NCI-H1105 (cell line): ENCODE results near the gene LST1.

ENCODE experiments used
- DNase-seq: peaks from one replicate; lab custom pipeline; 2025; lab: John Stamatoyannopoulos, UW

LST1 gene

DNA sequence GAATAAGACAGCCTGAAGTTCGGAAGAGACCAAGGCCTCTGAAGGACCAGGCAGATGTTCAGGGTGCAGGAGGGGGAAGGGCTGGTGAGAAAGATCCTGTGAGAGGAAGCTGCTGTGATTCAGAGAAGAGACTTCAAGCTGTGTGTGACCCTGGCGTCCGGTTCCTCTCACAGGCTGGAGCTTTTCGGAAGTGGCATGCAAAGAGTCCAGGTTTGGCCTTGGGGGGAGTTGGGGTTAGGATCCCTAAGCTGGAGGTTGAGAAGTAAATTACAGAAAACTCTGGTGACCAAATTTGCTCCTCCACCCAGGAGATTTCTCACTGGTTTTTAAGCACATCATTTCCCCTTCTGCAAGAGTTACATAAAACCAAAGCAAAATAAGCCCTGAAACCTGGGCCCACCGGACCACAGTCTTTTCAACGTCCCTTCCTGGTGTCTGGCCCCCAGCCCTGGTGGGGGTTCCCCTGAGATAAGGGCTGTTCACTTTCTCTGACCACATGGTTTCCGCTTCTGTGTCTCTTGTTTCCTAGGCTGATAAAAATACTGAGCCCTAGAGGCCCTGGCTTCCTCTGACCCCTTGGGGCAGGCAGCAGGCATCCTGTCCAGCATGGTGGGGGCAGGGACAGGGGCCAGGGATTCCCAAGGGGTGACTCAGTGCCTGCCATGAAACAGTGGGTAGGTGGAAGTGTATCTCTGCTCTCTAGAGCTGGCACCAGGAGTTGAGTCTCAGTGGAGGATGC, 25.9 kb upstream of the LST1 start:
- no peak for DNase-seq

DNA sequence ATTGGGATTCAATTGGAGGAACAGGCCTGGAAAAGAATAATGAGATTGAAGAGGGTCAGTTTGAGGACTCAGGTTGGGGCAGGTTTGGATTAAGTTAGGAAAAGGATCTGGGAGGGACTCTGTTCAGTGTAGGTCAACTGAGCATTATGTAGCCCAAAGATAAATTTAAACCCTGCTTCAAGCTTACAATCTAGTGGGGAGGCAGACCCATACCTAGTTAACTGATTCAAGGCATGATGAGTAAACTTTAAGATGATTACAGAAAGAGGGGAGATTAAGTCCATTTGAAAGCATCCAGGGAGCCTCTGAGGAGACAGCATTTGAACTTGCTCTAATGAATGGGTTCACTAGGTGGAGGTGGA, 25.4 kb upstream of the LST1 start:
- DNase-seq: no peak

DNA sequence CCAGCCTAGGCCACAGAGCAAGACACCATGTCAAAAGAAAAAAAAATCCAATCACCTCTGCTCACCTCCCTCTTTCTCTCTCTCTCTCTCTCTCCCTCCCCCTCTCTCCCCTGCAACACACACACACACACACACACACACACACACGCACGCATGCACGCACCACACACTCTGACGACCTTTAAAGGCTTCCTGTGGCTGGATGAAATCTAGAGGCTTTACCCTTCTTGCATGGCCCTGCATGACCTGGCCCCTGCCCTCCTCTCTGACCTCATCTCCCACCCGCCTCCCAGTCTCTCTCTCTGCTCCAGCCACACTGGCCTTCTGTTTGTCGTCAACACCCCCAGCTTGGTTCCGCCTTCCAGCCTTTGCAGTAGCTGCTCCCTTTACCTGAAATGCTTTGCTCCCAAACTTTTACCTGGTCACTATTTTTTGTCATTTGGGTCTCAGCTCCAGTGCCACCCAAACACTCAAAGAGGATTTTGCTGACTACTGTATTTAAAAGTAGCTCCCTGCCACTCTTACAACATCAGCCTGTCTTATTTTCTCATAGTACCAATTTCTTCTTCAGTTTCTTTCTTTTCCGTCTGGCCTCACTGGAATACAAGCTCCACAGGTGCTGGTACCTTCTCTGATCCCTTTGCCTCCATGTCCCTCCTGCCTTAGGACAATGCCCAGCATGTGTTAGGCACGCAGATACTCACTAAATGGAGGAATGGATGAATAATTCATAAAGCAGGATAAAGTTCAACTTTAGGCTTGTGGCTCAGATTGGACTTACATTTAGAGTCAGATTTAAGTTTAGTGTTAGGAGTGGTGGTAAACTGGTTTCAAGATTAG, 18.3 kb upstream of the LST1 start:
- no peak for DNase-seq

DNA sequence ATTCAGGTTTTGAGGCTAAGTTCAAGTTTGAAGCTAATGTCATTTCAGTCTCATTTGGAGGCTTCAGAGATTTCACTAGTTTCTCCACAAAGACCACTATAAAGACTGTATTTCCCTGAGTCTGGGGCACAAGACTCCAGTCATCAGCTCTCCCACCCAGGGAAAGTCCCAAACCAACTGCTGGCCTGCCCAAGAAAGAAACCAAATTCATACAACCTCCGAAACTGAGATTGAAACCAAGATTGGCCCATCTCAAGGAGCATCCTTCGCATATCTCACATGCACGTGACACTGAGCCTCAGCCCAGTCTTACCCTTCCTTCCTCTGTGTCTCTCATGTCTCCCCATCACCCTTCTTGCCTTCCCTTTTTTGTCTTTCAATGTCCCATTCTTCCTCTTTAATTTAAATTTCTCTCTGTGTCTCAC, 17.5 kb upstream of the LST1 start:
- DNase-seq: no peak

DNA sequence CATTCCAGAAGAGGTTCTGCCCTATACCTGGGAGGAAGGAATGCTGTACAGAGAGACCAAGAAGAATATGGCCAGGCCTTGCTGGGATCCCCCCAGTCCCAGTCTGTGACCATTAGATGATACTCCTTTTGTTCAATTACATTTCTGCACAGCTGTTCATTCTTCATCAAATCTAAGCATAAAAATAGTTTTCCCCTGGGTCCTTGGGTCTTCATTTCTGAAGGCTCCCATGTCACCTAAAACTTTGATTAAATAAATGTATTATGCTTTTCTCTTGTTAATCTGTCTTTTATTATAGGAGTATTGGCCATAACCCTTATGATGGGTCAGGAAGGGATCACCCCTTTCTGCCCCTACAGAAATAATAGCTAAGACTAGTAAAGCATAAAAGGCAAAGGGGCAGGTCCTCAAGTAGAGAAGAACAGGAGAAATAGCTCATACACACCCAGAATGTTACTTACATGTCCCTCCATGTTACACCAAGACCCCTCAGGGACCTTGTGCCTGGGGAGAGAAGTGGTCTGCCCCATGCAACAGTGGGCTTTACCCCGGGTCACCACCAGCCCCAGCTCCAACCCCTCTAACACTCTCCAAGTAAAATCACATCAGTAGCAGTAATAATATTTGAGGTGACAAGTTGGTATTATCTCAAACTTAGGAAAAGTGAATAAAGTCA, 16.1 kb upstream of the LST1 start:
- DNase-seq: no peak

DNA sequence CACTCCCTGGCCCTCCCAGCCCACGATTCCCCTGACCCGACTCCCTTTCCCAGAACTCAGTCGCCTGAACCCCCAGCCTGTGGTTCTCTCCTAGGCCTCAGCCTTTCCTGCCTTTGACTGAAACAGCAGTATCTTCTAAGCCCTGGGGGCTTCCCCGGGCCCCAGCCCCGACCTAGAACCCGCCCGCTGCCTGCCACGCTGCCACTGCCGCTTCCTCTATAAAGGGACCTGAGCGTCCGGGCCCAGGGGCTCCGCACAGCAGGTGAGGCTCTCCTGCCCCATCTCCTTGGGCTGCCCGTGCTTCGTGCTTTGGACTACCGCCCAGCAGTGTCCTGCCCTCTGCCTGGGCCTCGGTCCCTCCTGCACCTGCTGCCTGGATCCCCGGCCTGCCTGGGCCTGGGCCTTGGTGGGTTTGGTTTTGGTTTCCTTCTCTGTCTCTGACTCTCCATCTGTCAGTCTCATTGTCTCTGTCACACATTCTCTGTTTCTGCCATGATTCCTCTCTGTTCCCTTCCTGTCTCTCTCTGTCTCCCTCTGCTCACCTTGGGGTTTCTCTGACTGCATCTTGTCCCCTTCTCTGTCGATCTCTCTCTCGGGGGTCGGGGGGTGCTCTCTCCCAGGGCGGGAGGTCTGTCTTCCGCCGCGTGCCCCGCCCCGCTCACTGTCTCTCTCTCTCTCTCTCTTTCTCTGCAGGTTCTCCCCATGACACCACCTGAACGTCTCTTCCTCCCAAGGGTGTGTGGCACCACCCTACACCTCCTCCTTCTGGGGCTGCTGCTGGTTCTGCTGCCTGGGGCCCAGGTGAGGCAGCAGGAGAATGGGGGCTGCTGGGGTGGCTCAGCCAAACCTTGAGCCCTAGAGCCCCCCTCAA, 13.8 kb upstream of the LST1 start, which contains the start of gene LTA:
TSS of gene LTA (plus strand) at position 249 of the 871 bp plus-strand sequence. CDS start at position 703, 454 bp downstream.
- DNase-seq: no peak

DNA sequence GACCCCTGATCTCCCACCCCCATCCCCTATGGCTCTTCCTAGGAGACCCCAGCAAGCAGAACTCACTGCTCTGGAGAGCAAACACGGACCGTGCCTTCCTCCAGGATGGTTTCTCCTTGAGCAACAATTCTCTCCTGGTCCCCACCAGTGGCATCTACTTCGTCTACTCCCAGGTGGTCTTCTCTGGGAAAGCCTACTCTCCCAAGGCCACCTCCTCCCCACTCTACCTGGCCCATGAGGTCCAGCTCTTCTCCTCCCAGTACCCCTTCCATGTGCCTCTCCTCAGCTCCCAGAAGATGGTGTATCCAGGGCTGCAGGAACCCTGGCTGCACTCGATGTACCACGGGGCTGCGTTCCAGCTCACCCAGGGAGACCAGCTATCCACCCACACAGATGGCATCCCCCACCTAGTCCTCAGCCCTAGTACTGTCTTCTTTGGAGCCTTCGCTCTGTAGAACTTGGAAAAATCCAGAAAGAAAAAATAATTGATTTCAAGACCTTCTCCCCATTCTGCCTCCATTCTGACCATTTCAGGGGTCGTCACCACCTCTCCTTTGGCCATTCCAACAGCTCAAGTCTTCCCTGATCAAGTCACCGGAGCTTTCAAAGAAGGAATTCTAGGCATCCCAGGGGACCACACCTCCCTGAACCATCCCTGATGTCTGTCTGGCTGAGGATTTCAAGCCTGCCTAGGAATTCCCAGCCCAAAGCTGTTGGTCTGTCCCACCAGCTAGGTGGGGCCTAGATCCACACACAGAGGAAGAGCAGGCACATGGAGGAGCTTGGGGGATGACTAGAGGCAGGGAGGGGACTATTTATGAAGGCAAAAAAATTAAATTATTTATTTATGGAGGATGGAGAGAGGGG, 12.6 kb upstream of the LST1 start:
- DNase-seq: no peak

DNA sequence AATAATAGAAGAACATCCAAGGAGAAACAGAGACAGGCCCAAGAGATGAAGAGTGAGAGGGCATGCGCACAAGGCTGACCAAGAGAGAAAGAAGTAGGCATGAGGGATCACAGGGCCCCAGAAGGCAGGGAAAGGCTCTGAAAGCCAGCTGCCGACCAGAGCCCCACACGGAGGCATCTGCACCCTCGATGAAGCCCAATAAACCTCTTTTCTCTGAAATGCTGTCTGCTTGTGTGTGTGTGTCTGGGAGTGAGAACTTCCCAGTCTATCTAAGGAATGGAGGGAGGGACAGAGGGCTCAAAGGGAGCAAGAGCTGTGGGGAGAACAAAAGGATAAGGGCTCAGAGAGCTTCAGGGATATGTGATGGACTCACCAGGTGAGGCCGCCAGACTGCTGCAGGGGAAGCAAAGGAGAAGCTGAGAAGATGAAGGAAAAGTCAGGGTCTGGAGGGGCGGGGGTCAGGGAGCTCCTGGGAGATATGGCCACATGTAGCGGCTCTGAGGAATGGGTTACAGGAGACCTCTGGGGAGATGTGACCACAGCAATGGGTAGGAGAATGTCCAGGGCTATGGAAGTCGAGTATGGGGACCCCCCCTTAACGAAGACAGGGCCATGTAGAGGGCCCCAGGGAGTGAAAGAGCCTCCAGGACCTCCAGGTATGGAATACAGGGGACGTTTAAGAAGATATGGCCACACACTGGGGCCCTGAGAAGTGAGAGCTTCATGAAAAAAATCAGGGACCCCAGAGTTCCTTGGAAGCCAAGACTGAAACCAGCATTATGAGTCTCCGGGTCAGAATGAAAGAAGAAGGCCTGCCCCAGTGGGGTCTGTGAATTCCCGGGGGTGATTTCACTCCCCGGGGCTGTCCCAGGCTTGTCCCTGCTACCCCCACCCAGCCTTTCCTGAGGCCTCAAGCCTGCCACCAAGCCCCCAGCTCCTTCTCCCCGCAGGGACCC, 11.7 kb upstream of the LST1 start:
- DNase-seq: no peak

DNA sequence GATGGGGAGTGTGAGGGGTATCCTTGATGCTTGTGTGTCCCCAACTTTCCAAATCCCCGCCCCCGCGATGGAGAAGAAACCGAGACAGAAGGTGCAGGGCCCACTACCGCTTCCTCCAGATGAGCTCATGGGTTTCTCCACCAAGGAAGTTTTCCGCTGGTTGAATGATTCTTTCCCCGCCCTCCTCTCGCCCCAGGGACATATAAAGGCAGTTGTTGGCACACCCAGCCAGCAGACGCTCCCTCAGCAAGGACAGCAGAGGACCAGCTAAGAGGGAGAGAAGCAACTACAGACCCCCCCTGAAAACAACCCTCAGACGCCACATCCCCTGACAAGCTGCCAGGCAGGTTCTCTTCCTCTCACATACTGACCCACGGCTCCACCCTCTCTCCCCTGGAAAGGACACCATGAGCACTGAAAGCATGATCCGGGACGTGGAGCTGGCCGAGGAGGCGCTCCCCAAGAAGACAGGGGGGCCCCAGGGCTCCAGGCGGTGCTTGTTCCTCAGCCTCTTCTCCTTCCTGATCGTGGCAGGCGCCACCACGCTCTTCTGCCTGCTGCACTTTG, 10.7 kb upstream of the LST1 start, which contains the start of gene TNF:
TSS of gene TNF (plus strand) at position 231 of the 567 bp plus-strand sequence. CDS start at position 408, 177 bp downstream.
- DNase-seq: no peak

DNA sequence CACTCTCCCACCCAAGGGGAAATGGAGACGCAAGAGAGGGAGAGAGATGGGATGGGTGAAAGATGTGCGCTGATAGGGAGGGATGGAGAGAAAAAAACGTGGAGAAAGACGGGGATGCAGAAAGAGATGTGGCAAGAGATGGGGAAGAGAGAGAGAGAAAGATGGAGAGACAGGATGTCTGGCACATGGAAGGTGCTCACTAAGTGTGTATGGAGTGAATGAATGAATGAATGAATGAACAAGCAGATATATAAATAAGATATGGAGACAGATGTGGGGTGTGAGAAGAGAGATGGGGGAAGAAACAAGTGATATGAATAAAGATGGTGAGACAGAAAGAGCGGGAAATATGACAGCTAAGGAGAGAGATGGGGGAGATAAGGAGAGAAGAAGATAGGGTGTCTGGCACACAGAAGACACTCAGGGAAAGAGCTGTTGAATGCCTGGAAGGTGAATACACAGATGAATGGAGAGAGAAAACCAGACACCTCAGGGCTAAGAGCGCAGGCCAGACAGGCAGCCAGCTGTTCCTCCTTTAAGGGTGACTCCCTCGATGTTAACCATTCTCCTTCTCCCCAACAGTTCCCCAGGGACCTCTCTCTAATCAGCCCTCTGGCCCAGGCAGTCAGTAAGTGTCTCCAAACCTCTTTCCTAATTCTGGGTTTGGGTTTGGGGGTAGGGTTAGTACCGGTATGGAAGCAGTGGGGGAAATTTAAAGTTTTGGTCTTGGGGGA, 10.0 kb upstream of the LST1 start:
- no peak for DNase-seq

DNA sequence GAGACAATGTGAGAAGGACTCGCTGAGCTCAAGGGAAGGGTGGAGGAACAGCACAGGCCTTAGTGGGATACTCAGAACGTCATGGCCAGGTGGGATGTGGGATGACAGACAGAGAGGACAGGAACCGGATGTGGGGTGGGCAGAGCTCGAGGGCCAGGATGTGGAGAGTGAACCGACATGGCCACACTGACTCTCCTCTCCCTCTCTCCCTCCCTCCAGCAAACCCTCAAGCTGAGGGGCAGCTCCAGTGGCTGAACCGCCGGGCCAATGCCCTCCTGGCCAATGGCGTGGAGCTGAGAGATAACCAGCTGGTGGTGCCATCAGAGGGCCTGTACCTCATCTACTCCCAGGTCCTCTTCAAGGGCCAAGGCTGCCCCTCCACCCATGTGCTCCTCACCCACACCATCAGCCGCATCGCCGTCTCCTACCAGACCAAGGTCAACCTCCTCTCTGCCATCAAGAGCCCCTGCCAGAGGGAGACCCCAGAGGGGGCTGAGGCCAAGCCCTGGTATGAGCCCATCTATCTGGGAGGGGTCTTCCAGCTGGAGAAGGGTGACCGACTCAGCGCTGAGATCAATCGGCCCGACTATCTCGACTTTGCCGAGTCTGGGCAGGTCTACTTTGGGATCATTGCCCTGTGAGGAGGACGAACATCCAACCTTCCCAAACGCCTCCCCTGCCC, 9.0 kb upstream of the LST1 start:
- no peak for DNase-seq

DNA sequence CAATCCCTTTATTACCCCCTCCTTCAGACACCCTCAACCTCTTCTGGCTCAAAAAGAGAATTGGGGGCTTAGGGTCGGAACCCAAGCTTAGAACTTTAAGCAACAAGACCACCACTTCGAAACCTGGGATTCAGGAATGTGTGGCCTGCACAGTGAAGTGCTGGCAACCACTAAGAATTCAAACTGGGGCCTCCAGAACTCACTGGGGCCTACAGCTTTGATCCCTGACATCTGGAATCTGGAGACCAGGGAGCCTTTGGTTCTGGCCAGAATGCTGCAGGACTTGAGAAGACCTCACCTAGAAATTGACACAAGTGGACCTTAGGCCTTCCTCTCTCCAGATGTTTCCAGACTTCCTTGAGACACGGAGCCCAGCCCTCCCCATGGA, 8.5 kb upstream of the LST1 start:
- no peak for DNase-seq

DNA sequence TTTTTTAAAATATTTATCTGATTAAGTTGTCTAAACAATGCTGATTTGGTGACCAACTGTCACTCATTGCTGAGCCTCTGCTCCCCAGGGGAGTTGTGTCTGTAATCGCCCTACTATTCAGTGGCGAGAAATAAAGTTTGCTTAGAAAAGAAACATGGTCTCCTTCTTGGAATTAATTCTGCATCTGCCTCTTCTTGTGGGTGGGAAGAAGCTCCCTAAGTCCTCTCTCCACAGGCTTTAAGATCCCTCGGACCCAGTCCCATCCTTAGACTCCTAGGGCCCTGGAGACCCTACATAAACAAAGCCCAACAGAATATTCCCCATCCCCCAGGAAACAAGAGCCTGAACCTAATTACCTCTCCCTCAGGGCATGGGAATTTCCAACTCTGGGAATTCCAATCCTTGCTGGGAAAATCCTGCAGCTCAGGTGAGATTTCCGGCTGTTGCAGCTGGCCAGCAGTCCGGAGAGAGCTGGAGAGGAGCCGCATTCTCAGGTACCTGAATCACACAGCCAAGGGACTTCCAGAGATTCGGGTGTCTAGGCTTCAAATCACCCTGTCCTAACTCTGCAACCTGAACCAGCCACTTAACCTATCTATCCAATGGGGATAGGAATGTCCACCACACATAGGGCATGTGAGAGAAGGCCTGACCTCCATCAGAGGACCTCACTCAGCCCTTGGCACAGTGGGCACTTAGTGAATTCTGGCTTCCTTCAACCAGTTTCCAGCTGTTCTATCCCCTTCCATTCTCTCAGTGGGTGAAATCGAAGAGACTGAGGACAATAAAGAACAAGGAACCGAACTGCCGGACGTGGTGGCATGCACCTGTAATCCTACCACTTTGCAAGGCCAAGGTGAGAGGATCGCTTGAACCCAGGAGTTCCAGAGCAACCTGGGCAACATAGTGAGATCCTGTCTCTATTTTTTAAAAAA, 7.6 kb upstream of the LST1 start:
- DNase-seq: no peak

DNA sequence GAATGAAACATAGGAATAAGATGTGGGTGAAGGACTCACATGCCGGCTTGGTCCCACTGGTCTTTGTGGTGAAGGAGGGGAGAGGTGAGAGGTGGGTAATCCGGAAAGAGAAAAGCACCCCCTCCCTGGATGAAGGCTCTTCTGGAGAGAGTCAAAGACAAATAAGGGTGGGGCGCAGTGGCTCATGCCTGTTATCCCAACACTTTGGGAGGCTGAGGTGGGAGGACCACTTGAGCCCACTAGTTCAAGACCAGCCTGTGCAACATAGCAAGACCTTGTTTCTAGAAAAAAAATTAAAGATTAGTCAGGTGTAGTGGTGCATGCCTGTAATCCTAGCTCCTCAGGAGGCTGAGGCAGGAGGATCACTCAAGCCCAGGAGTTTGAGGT, 7.0 kb upstream of the LST1 start:
- DNase-seq: no peak

DNA sequence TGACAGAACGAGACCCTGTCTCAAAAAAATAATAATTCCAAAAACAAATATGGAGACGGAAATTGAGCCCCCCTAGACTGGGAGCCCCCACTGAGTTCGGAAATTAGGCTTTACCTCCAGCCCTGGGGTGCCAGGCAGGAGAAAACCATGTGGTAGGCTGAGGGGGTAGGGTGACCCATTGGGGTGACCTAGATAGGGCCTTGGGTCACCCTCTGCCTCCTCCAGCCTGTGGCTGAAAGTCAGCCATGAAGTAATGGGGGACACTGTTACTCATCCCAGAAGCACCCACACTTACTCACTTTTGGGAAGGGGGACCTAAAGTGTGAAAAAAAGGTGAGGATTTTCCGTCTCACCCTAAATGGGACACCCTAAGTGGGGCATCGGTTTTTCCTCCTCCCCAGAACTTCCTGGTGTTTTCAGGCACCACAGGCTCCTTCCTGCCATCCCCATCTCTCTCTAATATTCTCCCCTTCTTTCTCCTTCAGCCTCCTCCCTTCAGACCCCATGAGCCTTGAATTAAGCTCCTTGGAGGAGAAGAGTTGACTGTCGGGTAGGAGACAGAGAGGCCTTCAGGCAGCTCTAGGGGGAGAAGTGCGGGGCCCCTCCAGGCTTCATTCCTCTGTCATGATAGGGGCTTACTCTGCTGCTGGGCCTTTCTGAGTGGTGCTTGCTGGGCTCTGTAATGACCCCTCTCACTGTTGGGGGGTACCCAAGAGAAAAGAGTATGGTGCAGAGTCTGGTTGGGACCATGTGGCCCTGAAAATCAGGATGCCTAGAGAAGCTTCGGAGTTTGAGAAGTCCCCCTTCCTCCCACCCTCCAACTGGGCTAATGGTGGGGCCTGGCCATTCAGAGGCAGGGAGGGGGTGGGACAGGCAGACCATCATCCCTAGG, 6.3 kb upstream of the LST1 start:
- no peak for DNase-seq

DNA sequence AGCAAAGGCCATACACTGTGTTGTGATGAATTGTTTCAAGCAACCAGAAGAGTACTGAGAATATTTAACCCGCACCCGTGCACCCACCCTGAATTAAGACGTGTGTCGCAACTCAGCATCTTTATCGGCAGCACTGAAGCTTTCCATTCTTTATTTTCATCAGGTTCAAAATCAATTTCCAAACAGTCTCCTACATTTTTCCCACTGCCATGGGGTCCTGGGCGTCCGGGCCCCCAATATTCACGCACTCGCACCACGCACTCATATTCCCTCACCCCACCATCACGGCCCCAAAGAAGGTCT, 5.7 kb upstream of the LST1 start:
- no peak for DNase-seq
